ENCODE measurements around the gene SH2D1A.
"Not testable (repeated sequence)": the region's sequence is repeated elsewhere in the genome, so short reads cannot be mapped to it uniquely, and the experiment has no call there.

Gene SH2D1A

GRCh38 chrX:124348885-124349453 lies 2.6 kb downstream of the SH2D1A start:
- DNase-seq (ENCODE audit: low read depth, low spot score) = no peak

- DNase-seq (ENCODE audit: low read depth, low spot score) = no peak
These were observed 8.3 kb downstream of the SH2D1A start for GRCh38 chrX:124354648-124355047.

- no peak for DNase-seq (ENCODE audit: low read depth, low spot score)
These were observed 12.5 kb downstream of the SH2D1A start for GRCh38 chrX:124358800-124359383.

- DNase-seq (ENCODE audit: low read depth, low spot score) = no peak
These were observed 15.7 kb downstream of the SH2D1A start for GRCh38 chrX:124362072-124362471.

- no peak for DNase-seq (ENCODE audit: low read depth, low spot score)
These were observed 16.4 kb downstream of the SH2D1A start for GRCh38 chrX:124362761-124363160.

- no peak for DNase-seq (ENCODE audit: low read depth, low spot score)
These were observed 23.4 kb downstream of the SH2D1A start for GRCh38 chrX:124369722-124370121.

GRCh38 chrX:124373348-124373747 lies 27.0 kb downstream of the SH2D1A start:
- DNase-seq (ENCODE audit: low read depth, low spot score) = no peak

GRCh38 chrX:124378643-124379042 lies 32.3 kb downstream of the SH2D1A start:
- DNase-seq (ENCODE audit: low read depth, low spot score) = no peak

GRCh38 chrX:124383354-124383753 lies 37.0 kb downstream of the SH2D1A start:
- DNase-seq (ENCODE audit: low read depth, low spot score) = no peak

GRCh38 chrX:124386401-124386800 lies 40.0 kb downstream of the SH2D1A start:
- no peak for DNase-seq (ENCODE audit: low read depth, low spot score)

- DNase-seq (ENCODE audit: low read depth, low spot score) = peak; percentile 19
These were observed 42.2 kb downstream of the SH2D1A start for GRCh38 chrX:124388562-124388961.

GRCh38 chrX:124392794-124393193 lies 46.4 kb downstream of the SH2D1A start:
- no peak for DNase-seq (ENCODE audit: low read depth, low spot score)

- DNase-seq (ENCODE audit: low read depth, low spot score) = no peak
These were observed 46.9 kb downstream of the SH2D1A start for GRCh38 chrX:124393238-124393637.

- DNase-seq (ENCODE audit: low read depth, low spot score) = no peak
These were observed 47.3 kb downstream of the SH2D1A start for GRCh38 chrX:124393659-124394058.

- DNase-seq (ENCODE audit: low read depth, low spot score) = no peak
These were observed 49.0 kb downstream of the SH2D1A start for GRCh38 chrX:124395145-124395880.

- DNase-seq (ENCODE audit: low read depth, low spot score) = no peak
These were observed 55.3 kb downstream of the SH2D1A start for GRCh38 chrX:124401696-124402095.

- no peak for DNase-seq (ENCODE audit: low read depth, low spot score)
These were observed 59.5 kb downstream of the SH2D1A start for GRCh38 chrX:124405868-124406267.

GRCh38 chrX:124406294-124407014 lies 60.1 kb downstream of the SH2D1A start:
- peak; percentile 24 for DNase-seq (ENCODE audit: low read depth, low spot score)

- DNase-seq (ENCODE audit: low read depth, low spot score) = no peak
These were observed 60.9 kb downstream of the SH2D1A start for GRCh38 chrX:124407226-124407625.

GRCh38 chrX:124408380-124408779 lies 62.0 kb downstream of the SH2D1A start:
- not testable (repeated sequence) for DNase-seq (ENCODE audit: low read depth, low spot score)

GRCh38 chrX:124413244-124413643 lies 66.9 kb downstream of the SH2D1A start:
- no peak for DNase-seq (ENCODE audit: low read depth, low spot score)

GRCh38 chrX:124414281-124414680 lies 67.9 kb downstream of the SH2D1A start:
- DNase-seq (ENCODE audit: low read depth, low spot score) = no peak

Data from activated naive CD8-positive, alpha-beta T cell treated with anti-CD3 and anti-CD28 coated beads, Interleukin-2, amount 50 U/mL, for 16 hours (primary cell).